Karpas-422 (cell line): ENCODE results near the gene SAMD10. TPM values are rescaled to one million over a fixed set of nuclear protein-coding genes. Genes with fewer than 3 reads are reported as not detected.

Experiments
- DNase-seq: peaks from one replicate; pipeline ENCODE4 v3.0.0-alpha.2; 2015
- H2AFZ ChIP-seq: fragments of 200-600 bp; sonication (generic); 2 replicates; pipeline ENCODE4 v1.6.1; 2014; ENCODE audit warnings: antibody characterized with exemption, low read length, mixed read lengths
- H3K27ac ChIP-seq: fragments of 200-600 bp; sonication (generic); 2 replicates; pipeline ENCODE4 v1.5.1; 2014; ENCODE audit warnings: mild to moderate bottlenecking, low read length, moderate library complexity
- H3K27me3 ChIP-seq: fragments of 200-600 bp; sonication (generic); 2 replicates; pipeline ENCODE4 v1.6.1; 2014; ENCODE audit warnings: low read length, mixed read lengths
- H3K36me3 ChIP-seq: fragments of 200-600 bp; sonication (generic); 2 replicates; pipeline ENCODE4 v1.6.1; 2014; ENCODE audit warnings: low read length, mixed read lengths; ENCODE audit not compliant: insufficient read depth
- H3K4me1 ChIP-seq: fragments of 200-600 bp; sonication (generic); 2 replicates; pipeline ENCODE4 v1.6.1; 2014; ENCODE audit warnings: mild to moderate bottlenecking, low read length, mixed read lengths
- H3K4me2 ChIP-seq: fragments of 200-600 bp; sonication (generic); 2 replicates; pipeline ENCODE4 v1.6.1; 2014; ENCODE audit warnings: low read length, low read depth, mild to moderate bottlenecking; ENCODE audit not compliant: poor library complexity, severe bottlenecking
- H3K4me3 ChIP-seq: fragments of 200-600 bp; sonication (generic); 2 replicates; pipeline ENCODE4 v1.5.1; 2014; ENCODE audit warnings: mild to moderate bottlenecking, antibody characterized with exemption, low read length, mixed read lengths
- H3K79me2 ChIP-seq: fragments of 200-600 bp; sonication (generic); 2 replicates; pipeline ENCODE4 v1.6.1; 2014; ENCODE audit warnings: mild to moderate bottlenecking, low read length, mixed read lengths
- H3K9ac ChIP-seq: fragments of 200-600 bp; sonication (generic); 2 replicates; pipeline ENCODE4 v1.6.0; 2014; ENCODE audit warnings: low read length
- H3K9me2 ChIP-seq: fragments of 200-600 bp; sonication (generic), shearing (Covaris generic); replicated peaks from 2 replicates; pipeline ENCODE4 v1.6.0; 2014; ENCODE audit warnings: mild to moderate bottlenecking, low read length, moderate library complexity; ENCODE audit not compliant: insufficient read depth
- H3K9me3 ChIP-seq: fragments of 300-700, 200-600 bp; sonication (generic); 2 replicates; pipeline ENCODE4 v1.6.1; 2014; ENCODE audit warnings: low read length, mixed read lengths
- H4K20me1 ChIP-seq: fragments of 200-600 bp; sonication (generic); 2 replicates; pipeline ENCODE4 v1.6.1; 2014; ENCODE audit warnings: mild to moderate bottlenecking, antibody characterized with exemption, low read length, low read depth; ENCODE audit not compliant: insufficient read depth
- total RNA-seq: library from RNA; depleted of rRNA; stranded (reverse); fragments of >200 nt; shearing (Covaris generic); gene quantifications from 2 replicates; pipeline ENCODE4 v1.2.3, GENCODE V29; 2014; ENCODE audit warnings: low replicate concordance

Gene SAMD10
- total RNA-seq, 1 experiment from 2014 or later = 11.7 TPM

GRCh38 chr20:64006902-64007301 is 27.5 kb upstream of the SAMD10 start:
- no peaks in the 10 kb centered on the region for H3K27me3 ChIP-seq
- no peak overlapping the region for H3K4me2 ChIP-seq
- peaks cover 6% of the 10 kb centered on the region for H3K9me3 ChIP-seq
- H3K79me2 ChIP-seq = 0 out of 2 replicates have a peak, but pooled peaks cover 3% of the 10 kb centered on the region
- no peaks in the 10 kb centered on the region for H3K4me1 ChIP-seq
- H3K9me2 ChIP-seq = no peaks in the 10 kb centered on the region
- peaks cover 62% of the 10 kb centered on the region for H3K36me3 ChIP-seq
- no peak overlapping the region for H3K4me3 ChIP-seq
- no peaks in the 10 kb centered on the region for H4K20me1 ChIP-seq
- no peak overlapping the region for H3K9ac ChIP-seq
- DNase-seq = no peak
- no peak overlapping the region for H2AFZ ChIP-seq
- H3K27ac ChIP-seq = no peak overlapping the region

GRCh38 chr20:64006490-64006889 is 27.0 kb upstream of the SAMD10 start:
- H3K79me2 ChIP-seq = 0 out of 2 replicates have a peak, but pooled peaks cover 3% of the 10 kb centered on the region
- H3K9ac ChIP-seq = no peak overlapping the region
- H3K9me2 ChIP-seq = no peaks in the 10 kb centered on the region
- peaks cover 60% of the 10 kb centered on the region for H3K36me3 ChIP-seq
- no peaks in the 10 kb centered on the region for H3K4me1 ChIP-seq
- no peak for DNase-seq
- no peak overlapping the region for H3K4me3 ChIP-seq
- peaks cover 6% of the 10 kb centered on the region for H3K9me3 ChIP-seq
- no peak overlapping the region for H2AFZ ChIP-seq
- no peaks in the 10 kb centered on the region for H4K20me1 ChIP-seq
- no peak overlapping the region for H3K4me2 ChIP-seq
- no peaks in the 10 kb centered on the region for H3K27me3 ChIP-seq
- H3K27ac ChIP-seq = no peak overlapping the region

GRCh38 chr20:64005394-64005793 is 26.0 kb upstream of the SAMD10 start:
- Histone ChIP-seq H3K79me2 (0 out of 2 replicates have a peak, but pooled peaks cover 3% of the 10 kb centered on the region), H3K4me3 (no peak overlapping the region), H3K9me3 (peaks cover 6% of the 10 kb centered on the region), H3K27me3 (no peaks in the 10 kb centered on the region), H3K4me2 (no peak overlapping the region), H3K9ac (no peak overlapping the region), H3K27ac (no peak overlapping the region), H2AFZ (no peak overlapping the region), H4K20me1 (no peaks in the 10 kb centered on the region), H3K36me3 (peaks cover 50% of the 10 kb centered on the region), H3K9me2 (no peaks in the 10 kb centered on the region), H3K4me1 (no peaks in the 10 kb centered on the region)
- no peak for DNase-seq

GRCh38 chr20:64003960-64004725 is 24.7 kb upstream of the SAMD10 start:
- H3K36me3 ChIP-seq = peaks cover 38% of the 10 kb centered on the region

GRCh38 chr20:64001607-64002011 is 22.2 kb upstream of the SAMD10 start:
- Histone ChIP-seq H3K4me2 (no peak overlapping the region), H3K9me2 (no peaks in the 10 kb centered on the region), H3K36me3 (peaks cover 22% of the 10 kb centered on the region), H3K27me3 (no peaks in the 10 kb centered on the region), H3K9ac (no peak overlapping the region), H2AFZ (no peak overlapping the region), H4K20me1 (no peaks in the 10 kb centered on the region), H3K27ac (no peak overlapping the region), H3K9me3 (no peaks in the 10 kb centered on the region), H3K4me1 (no peaks in the 10 kb centered on the region), H3K79me2 (0 out of 2 replicates have a peak, but pooled peaks cover 3% of the 10 kb centered on the region), H3K4me3 (no peak overlapping the region)
- DNase-seq = no peak

More at GRCh38 chr20:64003960-64004725, 24.7 kb upstream of the SAMD10 start:
- Histone ChIP-seq H3K27me3 (no peaks in the 10 kb centered on the region), H3K9me2 (no peaks in the 10 kb centered on the region), H3K9ac (no peak overlapping the region), H3K4me3 (no peak overlapping the region), H2AFZ (no peak overlapping the region), H3K4me1 (no peaks in the 10 kb centered on the region), H3K27ac (no peak overlapping the region), H3K4me2 (no peak overlapping the region), H4K20me1 (no peaks in the 10 kb centered on the region), H3K79me2 (0 out of 2 replicates have a peak, but pooled peaks cover 3% of the 10 kb centered on the region), H3K9me3 (peaks cover 6% of the 10 kb centered on the region)
- DNase-seq = no peak

GRCh38 chr20:64000906-64001305 is 21.5 kb upstream of the SAMD10 start:
- Histone ChIP-seq H3K9me3 (no peaks in the 10 kb centered on the region), H3K27ac (no peak overlapping the region), H4K20me1 (no peaks in the 10 kb centered on the region), H2AFZ (no peak overlapping the region), H3K36me3 (peaks cover 21% of the 10 kb centered on the region), H3K9me2 (no peaks in the 10 kb centered on the region), H3K9ac (no peak overlapping the region), H3K79me2 (0 out of 2 replicates have a peak, but pooled peaks cover 3% of the 10 kb centered on the region), H3K4me1 (no peaks in the 10 kb centered on the region), H3K4me3 (no peak overlapping the region), H3K4me2 (no peak overlapping the region), H3K27me3 (no peaks in the 10 kb centered on the region)
- DNase-seq = no peak

- H3K4me3 ChIP-seq = no peak overlapping the region
- no peak overlapping the region for H3K27ac ChIP-seq
- H3K9me2 ChIP-seq = no peaks in the 10 kb centered on the region
- DNase-seq = no peak
- no peaks in the 10 kb centered on the region for H3K27me3 ChIP-seq
- no peak overlapping the region for H2AFZ ChIP-seq
- H4K20me1 ChIP-seq = 0 out of 2 replicates have a peak, but pooled peaks cover 3% of the 10 kb centered on the region
- peaks cover 34% of the 10 kb centered on the region for H3K4me1 ChIP-seq
- H3K36me3 ChIP-seq = peaks cover 18% of the 10 kb centered on the region; the same call in 1 of the 2 replicates
- no peak overlapping the region for H3K4me2 ChIP-seq
- no peak overlapping the region for H3K9ac ChIP-seq
- no peaks in the 10 kb centered on the region for H3K9me3 ChIP-seq
- H3K79me2 ChIP-seq = peaks cover 40% of the 10 kb centered on the region
These were observed 3.5 kb upstream of the SAMD10 start for GRCh38 chr20:63982937-63983336.

- Histone ChIP-seq H3K27ac (peak within 1 kb of the TSS; percentile 67), H3K4me1 (peaks cover 35% of the 10 kb centered on the region), H3K79me2 (peaks cover 40% of the 10 kb centered on the region), H2AFZ (peak within 1 kb of the TSS; percentile 94; the same call in 1 of the 2 replicates), H3K9me2 (no peaks in the 10 kb centered on the region), H3K9me3 (no peaks in the 10 kb centered on the region), H3K36me3 (peaks cover 18% of the 10 kb centered on the region; the same call in 1 of the 2 replicates), H3K27me3 (no peaks in the 10 kb centered on the region), H4K20me1 (0 out of 2 replicates have a peak, but pooled peaks cover 3% of the 10 kb centered on the region), H3K9ac (peak within 1 kb of the TSS; percentile 92), H3K4me2 (peak within 1 kb of the TSS; percentile 95), H3K4me3 (peak within 1 kb of the TSS; percentile 99)
- DNase-seq = peak; percentile 99
These were observed 1.6 kb upstream of the SAMD10 start, which contains the start of gene PRPF6 for GRCh38 chr20:63980806-63981728. TSS of gene PRPF6 (plus strand) at chr20:63981132. CDS start at chr20:63981246, 114 bp downstream.
